Measurements from ENCODE around the gene FOXP4.

DNA sequence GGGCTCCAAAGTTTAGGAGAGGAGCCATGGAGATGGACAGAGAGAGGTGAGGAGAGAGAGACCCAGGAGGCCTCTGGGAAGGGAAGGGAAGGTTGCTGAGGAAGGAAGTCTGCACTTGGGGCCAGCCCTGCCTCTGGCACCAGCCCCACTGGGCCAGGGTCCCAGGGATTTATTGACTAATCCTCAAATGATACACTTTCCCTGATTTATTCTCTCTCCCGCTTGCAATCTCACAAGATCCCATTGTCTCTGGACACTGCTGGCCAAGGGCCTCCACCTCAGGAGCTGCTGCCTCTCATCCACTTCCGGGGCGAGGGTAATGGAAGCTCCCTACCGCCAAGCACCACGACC, 43.6 kb upstream of the FOXP4 start:
- TF ChIP-seq, protein P1, sequence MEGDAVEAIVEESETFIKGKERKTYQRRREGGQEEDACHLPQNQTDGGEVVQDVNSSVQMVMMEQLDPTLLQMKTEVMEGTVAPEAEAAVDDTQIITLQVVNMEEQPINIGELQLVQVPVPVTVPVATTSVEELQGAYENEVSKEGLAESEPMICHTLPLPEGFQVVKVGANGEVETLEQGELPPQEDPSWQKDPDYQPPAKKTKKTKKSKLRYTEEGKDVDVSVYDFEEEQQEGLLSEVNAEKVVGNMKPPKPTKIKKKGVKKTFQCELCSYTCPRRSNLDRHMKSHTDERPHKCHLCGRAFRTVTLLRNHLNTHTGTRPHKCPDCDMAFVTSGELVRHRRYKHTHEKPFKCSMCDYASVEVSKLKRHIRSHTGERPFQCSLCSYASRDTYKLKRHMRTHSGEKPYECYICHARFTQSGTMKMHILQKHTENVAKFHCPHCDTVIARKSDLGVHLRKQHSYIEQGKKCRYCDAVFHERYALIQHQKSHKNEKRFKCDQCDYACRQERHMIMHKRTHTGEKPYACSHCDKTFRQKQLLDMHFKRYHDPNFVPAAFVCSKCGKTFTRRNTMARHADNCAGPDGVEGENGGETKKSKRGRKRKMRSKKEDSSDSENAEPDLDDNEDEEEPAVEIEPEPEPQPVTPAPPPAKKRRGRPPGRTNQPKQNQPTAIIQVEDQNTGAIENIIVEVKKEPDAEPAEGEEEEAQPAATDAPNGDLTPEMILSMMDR (IDR thresholded peaks at IDR 0.05): no peak
- TF ChIP-seq EP300 (IDR thresholded peaks at IDR 0.05): no peak
- TF ChIP-seq POLR2A (IDR thresholded peaks at IDR 0.05): no peak
- TF ChIP-seq POLR2AphosphoS5 (IDR thresholded peaks at IDR 0.05): no peak

All from sigmoid colon (tissue), 4 donors.